ENCODE measurements around the gene CCDC127. TPM values are rescaled to one million over a fixed set of nuclear protein-coding genes. Genes with fewer than 3 reads are reported as not detected.

CCDC127 gene
- polyA plus RNA-seq, 4 donors = 1.3 to 6.6 (median 2.2) TPM

Other genes with a start within 250 kb of the CCDC127 start
- gene PLEKHG4B, start 126.0 kb downstream of the CCDC127 start, polyA plus RNA-seq = under 1 TPM in 2 of 4 donors, not detected in 2; 0.01 to 0.44 TPM
- gene LRRC14B, start 26.7 kb downstream of the CCDC127 start, polyA plus RNA-seq = under 1 TPM in 2 of 4 donors, not detected in 2; 0.04 to 0.12 TPM
- 100 to 1,000 TPM; 115 to 377 (median 268) TPM for gene SDHA, start 167 bp upstream of the CCDC127 start, polyA plus RNA-seq
- gene PDCD6, start 53.5 kb upstream of the CCDC127 start, polyA plus RNA-seq = 100 to 1,000 TPM; 116 to 204 (median 175) TPM
- 1 to 10 TPM in 2 of 4 donors, under 1 TPM in 2; 0.22 to 2.6 (median 0.95) TPM for gene AHRR, start 103.6 kb upstream of the CCDC127 start, polyA plus RNA-seq
- 10 to 100 TPM; 47.2 to 85.7 (median 64.4) TPM for gene EXOC3, start 225.0 kb upstream of the CCDC127 start, polyA plus RNA-seq